Peyer's patch (tissue), 4 donors: Measurements from ENCODE around the gene PRELID2. TPM values are rescaled to one million over a fixed set of nuclear protein-coding genes. Genes with fewer than 3 reads are reported as not detected.
"Not testable (repeated sequence)": the region's sequence is repeated elsewhere in the genome, so short reads cannot be mapped to it uniquely, and the experiment has no call there.

Source experiments
- DNase-seq, 3 donors: peaks; one replicate each; pipeline ENCODE4 v3.0.0-alpha.2; 2017 to 2019
- H3K27ac ChIP-seq, 4 donors: fragments of 200-600 bp; sonication (generic); one replicate each; pipeline ENCODE4 v1.5.1; 2016 to 2019
- H3K27me3 ChIP-seq, 2 donors: fragments of 200-600 bp; sonication (generic); one replicate each; pipeline ENCODE4 v1.5.1; 2019
- H3K36me3 ChIP-seq, 3 donors: fragments of 200-600 bp; sonication (generic); one replicate each; pipeline ENCODE4 v1.5.1; 2016 to 2019
- H3K4me1 ChIP-seq, 4 donors: fragments of 200-600 bp; sonication (generic); one replicate each; pipeline ENCODE4 v1.5.1; 2016 to 2019
- H3K4me3 ChIP-seq, 4 donors: fragments of 200-600 bp; sonication (generic); 1 replicate in 3 of 4; 2 replicates in 1 of 4; pipeline ENCODE4 v1.5.1; 2016 to 2019; ENCODE audit warnings: mild to moderate bottlenecking in 1 of 4
- H3K9me3 ChIP-seq, 4 donors: fragments of 200-600 bp; sonication (generic); one replicate each; pipeline ENCODE4 v1.5.1; 2016 to 2019; ENCODE audit warnings: mild to moderate bottlenecking in 1 of 4
- CTCF ChIP-seq, 6 experiments: fragments of 450-650 bp in 4 of 6; fragments of 200-600 bp in 2 of 6; sonication (generic) in 1 of 6; IDR thresholded peaks; one replicate each; pipeline ENCODE4 v1.5.1; 2017 to 2019; ENCODE audit warnings: antibody characterized with exemption in 6 of 6, mild to moderate bottlenecking in 3 of 6, moderate library complexity in 1 of 6
- POLR2A ChIP-seq, 2 donors: fragments of 450-650 bp; IDR thresholded peaks; one replicate each; pipeline ENCODE4 v1.5.1; 2017; ENCODE audit warnings: antibody characterized with exemption in 2 of 2, mild to moderate bottlenecking in 2 of 2, moderate library complexity in 2 of 2
- total RNA-seq, 4 donors: library from RNA; depleted of rRNA; stranded (reverse); fragments of >200 nt; gene quantifications; one replicate each; pipeline ENCODE4 v1.1.0, GENCODE V29; 2016

PRELID2 gene
- total RNA-seq, 4 donors from 2014 or later, result 81.7 to 194 (median 104) TPM

- H3K9me3 ChIP-seq, result no peaks in the 10 kb centered on the region
- TF ChIP-seq POLR2A (IDR thresholded peaks at IDR 0.05) (no peak), CTCF (IDR thresholded peaks at IDR 0.05) (no peak)
- no peak for DNase-seq
- H3K27me3 ChIP-seq, result no peaks in the 10 kb centered on the region
- H3K4me3 ChIP-seq, result no peak overlapping the region
- H3K27ac ChIP-seq, result no peak overlapping the region
- peaks cover 0 to 10% (median 0%) of the 10 kb centered on the region in 4 donors for H3K4me1 ChIP-seq
- no peaks in the 10 kb centered on the region for H3K36me3 ChIP-seq
Observed at GRCh38 chr5:145867806-145868205, 32.7 kb upstream of the PRELID2 start.

DNA sequence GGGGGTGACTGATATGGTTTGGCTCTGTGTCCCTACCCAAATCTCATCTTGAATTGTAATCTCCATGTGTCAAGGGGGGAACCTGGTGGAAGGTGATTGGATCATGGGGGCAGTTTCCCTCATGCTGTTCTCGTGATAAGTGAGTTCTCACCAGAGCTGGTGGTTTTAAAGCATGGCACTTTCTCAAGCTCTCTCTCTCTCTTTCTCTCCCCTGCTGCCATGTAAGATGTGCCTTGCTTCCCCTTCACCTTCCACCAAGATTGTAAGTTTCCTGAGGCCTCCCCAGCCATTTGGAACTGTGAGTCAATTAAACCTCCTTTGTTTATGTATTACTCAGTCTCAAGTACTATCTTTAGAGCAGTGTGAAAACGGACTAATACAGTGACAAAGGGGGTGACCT, 29.3 kb upstream of the PRELID2 start:
- DNase-seq, H3K27ac ChIP-seq, H3K27me3 ChIP-seq, H3K9me3 ChIP-seq, H3K4me3 ChIP-seq, H3K36me3 ChIP-seq, H3K4me1 ChIP-seq: not testable (repeated sequence)

GRCh38 chr5:145863003-145863402, 27.9 kb upstream of the PRELID2 start:
- Histone ChIP-seq H3K4me1 (no peaks in the 10 kb centered on the region), H3K9me3 (no peaks in the 10 kb centered on the region), H3K36me3 (no peaks in the 10 kb centered on the region), H3K4me3 (no peak overlapping the region), H3K27ac (no peak overlapping the region), H3K27me3 (no peaks in the 10 kb centered on the region)
- TF ChIP-seq CTCF (IDR thresholded peaks at IDR 0.05) (no peak), POLR2A (IDR thresholded peaks at IDR 0.05) (no peak)
- no peak for DNase-seq

- DNase-seq, result no peak
- H3K4me1 ChIP-seq, result peaks cover 0 to 23% (median 2%) of the 10 kb centered on the region in 4 donors
- no peak overlapping the region for H3K4me3 ChIP-seq
- no peaks in the 10 kb centered on the region for H3K9me3 ChIP-seq
- no peak overlapping the region for H3K27ac ChIP-seq
- TF ChIP-seq POLR2A (IDR thresholded peaks at IDR 0.05) (no peak), CTCF (IDR thresholded peaks at IDR 0.05) (peak in 3 of 6 experiments; percentile 33 to 39 (median 35))
- H3K36me3 ChIP-seq, result no peaks in the 10 kb centered on the region
- H3K27me3 ChIP-seq, result no peaks in the 10 kb centered on the region
Observed at GRCh38 chr5:145859897-145860296, 24.8 kb upstream of the PRELID2 start.

- Histone ChIP-seq H3K27ac (no peak overlapping the region), H3K9me3 (no peaks in the 10 kb centered on the region), H3K36me3 (no peaks in the 10 kb centered on the region), H3K27me3 (no peaks in the 10 kb centered on the region), H3K4me1 (peaks cover 0 to 23% (median 2%) of the 10 kb centered on the region in 4 donors), H3K4me3 (no peak overlapping the region)
- no peak for DNase-seq
- TF ChIP-seq POLR2A (IDR thresholded peaks at IDR 0.05) (no peak), CTCF (IDR thresholded peaks at IDR 0.05) (no peak)
Observed at GRCh38 chr5:145859453-145859852, 24.3 kb upstream of the PRELID2 start.

DNA sequence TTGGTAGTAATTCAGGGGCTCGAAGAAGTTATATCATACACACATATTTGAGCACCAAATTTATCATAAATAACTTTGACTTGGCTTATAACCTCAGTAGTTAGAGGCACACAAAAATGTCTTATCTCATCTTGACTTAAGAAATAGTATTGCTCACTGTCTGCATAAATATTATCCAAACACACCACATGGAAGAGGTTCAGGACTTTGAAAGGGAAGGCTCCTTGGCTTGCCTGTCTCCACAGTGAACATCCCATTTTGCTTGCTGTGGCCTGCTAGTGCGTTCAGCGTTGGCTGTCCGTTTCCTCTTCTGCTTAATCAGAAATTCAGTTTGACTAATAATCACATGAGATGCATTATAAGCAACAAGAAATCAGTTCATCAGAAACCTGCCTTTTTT, 23.8 kb upstream of the PRELID2 start:
- H3K27me3 ChIP-seq, result no peaks in the 10 kb centered on the region
- H3K27ac ChIP-seq, result no peak overlapping the region
- no peaks in the 10 kb centered on the region for H3K9me3 ChIP-seq
- no peak for TF ChIP-seq POLR2A (IDR thresholded peaks at IDR 0.05)
- TF ChIP-seq CTCF (IDR thresholded peaks at IDR 0.05), result no peak
- H3K4me3 ChIP-seq, result no peak overlapping the region
- peaks cover 0 to 23% (median 2%) of the 10 kb centered on the region in 4 donors for H3K4me1 ChIP-seq
- DNase-seq, result no peak
- no peaks in the 10 kb centered on the region for H3K36me3 ChIP-seq
